ENCODE measurements around the gene LIN7A. TPM values are rescaled to one million over a fixed set of nuclear protein-coding genes. Genes with fewer than 3 reads are reported as not detected.

The LIN7A gene
- total RNA-seq, 1 experiment from 2014 or later = not detected

DNA sequence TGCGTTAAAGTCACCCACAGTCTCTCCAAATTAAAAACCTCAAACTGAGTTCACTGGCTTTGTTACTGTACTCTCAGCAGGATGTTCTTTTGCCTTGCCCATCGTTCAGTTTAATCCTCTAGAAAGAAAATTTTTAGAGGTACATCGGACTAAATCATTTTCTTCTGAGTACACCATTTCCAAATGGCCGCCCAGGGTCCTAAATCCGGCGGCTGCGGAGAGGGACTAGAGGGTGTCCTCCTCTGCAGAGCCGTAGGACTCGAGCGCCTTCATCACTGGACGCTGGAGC lies 1.4 kb downstream of the LIN7A start:
- H3K27me3 ChIP-seq (ENCODE audit: control insufficient read depth, insufficient read depth, low read length) = peaks cover 22% of the 10 kb centered on the region
- POLR2A ChIA-PET = no interaction called here
- no TSS peak for BruUV-seq (replicated peaks)
- no peaks in the 10 kb centered on the region for H3K9me3 ChIP-seq (ENCODE audit: control insufficient read depth, insufficient read depth, low read depth, low read length)
- TF ChIP-seq SIN3A (IDR thresholded peaks at IDR 0.05; ENCODE audit: borderline replicate concordance, insufficient read depth, low read depth, low read length) (no peak), TCF7L2 (IDR thresholded peaks at IDR 0.05; ENCODE audit: low read depth, low read length) (no peak), POLR2AphosphoS5 (IDR thresholded peaks at IDR 0.05; ENCODE audit: low read depth, low read length) (no peak)
- TF ChIP-seq, protein P1, sequence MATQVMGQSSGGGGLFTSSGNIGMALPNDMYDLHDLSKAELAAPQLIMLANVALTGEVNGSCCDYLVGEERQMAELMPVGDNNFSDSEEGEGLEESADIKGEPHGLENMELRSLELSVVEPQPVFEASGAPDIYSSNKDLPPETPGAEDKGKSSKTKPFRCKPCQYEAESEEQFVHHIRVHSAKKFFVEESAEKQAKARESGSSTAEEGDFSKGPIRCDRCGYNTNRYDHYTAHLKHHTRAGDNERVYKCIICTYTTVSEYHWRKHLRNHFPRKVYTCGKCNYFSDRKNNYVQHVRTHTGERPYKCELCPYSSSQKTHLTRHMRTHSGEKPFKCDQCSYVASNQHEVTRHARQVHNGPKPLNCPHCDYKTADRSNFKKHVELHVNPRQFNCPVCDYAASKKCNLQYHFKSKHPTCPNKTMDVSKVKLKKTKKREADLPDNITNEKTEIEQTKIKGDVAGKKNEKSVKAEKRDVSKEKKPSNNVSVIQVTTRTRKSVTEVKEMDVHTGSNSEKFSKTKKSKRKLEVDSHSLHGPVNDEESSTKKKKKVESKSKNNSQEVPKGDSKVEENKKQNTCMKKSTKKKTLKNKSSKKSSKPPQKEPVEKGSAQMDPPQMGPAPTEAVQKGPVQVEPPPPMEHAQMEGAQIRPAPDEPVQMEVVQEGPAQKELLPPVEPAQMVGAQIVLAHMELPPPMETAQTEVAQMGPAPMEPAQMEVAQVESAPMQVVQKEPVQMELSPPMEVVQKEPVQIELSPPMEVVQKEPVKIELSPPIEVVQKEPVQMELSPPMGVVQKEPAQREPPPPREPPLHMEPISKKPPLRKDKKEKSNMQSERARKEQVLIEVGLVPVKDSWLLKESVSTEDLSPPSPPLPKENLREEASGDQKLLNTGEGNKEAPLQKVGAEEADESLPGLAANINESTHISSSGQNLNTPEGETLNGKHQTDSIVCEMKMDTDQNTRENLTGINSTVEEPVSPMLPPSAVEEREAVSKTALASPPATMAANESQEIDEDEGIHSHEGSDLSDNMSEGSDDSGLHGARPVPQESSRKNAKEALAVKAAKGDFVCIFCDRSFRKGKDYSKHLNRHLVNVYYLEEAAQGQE (IDR thresholded peaks at IDR 0.05; ENCODE audit: insufficient read depth in 1 of 2, low read depth in 2 of 2, low read length in 1 of 2) = no peak
- TF ChIP-seq, protein P2, sequence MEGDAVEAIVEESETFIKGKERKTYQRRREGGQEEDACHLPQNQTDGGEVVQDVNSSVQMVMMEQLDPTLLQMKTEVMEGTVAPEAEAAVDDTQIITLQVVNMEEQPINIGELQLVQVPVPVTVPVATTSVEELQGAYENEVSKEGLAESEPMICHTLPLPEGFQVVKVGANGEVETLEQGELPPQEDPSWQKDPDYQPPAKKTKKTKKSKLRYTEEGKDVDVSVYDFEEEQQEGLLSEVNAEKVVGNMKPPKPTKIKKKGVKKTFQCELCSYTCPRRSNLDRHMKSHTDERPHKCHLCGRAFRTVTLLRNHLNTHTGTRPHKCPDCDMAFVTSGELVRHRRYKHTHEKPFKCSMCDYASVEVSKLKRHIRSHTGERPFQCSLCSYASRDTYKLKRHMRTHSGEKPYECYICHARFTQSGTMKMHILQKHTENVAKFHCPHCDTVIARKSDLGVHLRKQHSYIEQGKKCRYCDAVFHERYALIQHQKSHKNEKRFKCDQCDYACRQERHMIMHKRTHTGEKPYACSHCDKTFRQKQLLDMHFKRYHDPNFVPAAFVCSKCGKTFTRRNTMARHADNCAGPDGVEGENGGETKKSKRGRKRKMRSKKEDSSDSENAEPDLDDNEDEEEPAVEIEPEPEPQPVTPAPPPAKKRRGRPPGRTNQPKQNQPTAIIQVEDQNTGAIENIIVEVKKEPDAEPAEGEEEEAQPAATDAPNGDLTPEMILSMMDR (IDR thresholded peaks at IDR 0.05) = no peak
- H3K4me1 ChIP-seq (ENCODE audit: control insufficient read depth, insufficient read depth, low read length) = no peaks in the 10 kb centered on the region; the same call in 1 of the 2 replicates
- no peak overlapping the region for H3K27ac ChIP-seq (ENCODE audit: low read length)
- CTCF ChIA-PET = no interaction called here
- H3K36me3 ChIP-seq (ENCODE audit: control insufficient read depth, insufficient read depth, low read length) = no peaks in the 10 kb centered on the region
- no peak for DNase-seq (ENCODE audit: low read depth, low spot score)
- H3K4me3 ChIP-seq (ENCODE audit: low read depth in 2 of 2, low read length in 2 of 2) = peak overlapping the region; percentile 37 to 54
- ATAC-seq = peak; percentile 82
- intact Hi-C loops (cut with micrococcal nuclease; ENCODE audit: unreplicated experiment) = no loop called here
- in situ Hi-C loops (cut with HindIII; ENCODE audit: low pct_unique_long_range_greater_than_20kb, low sequenced_read_pairs) = no loop called here

GRCh38 chr12:80935111-80935510 lies 2.6 kb downstream of the LIN7A start:
- DNase-seq (ENCODE audit: low read depth, low spot score) = no peak
- ChIA-PET POLR2A (no interaction called here), CTCF (no interaction called here)
- no peaks in the 10 kb centered on the region for H3K36me3 ChIP-seq (ENCODE audit: control insufficient read depth, insufficient read depth, low read length)
- ATAC-seq = no peak
- no peaks in the 10 kb centered on the region; the same call in 1 of the 2 replicates for H3K4me1 ChIP-seq (ENCODE audit: control insufficient read depth, insufficient read depth, low read length)
- H3K27ac ChIP-seq (ENCODE audit: low read length) = no peak overlapping the region
- intact Hi-C loops (cut with micrococcal nuclease; ENCODE audit: unreplicated experiment) = no loop called here
- TF ChIP-seq, protein P2 (IDR thresholded peaks at IDR 0.05) = no peak
- no peak for TF ChIP-seq SIN3A (IDR thresholded peaks at IDR 0.05; ENCODE audit: borderline replicate concordance, insufficient read depth, low read depth, low read length)
- H3K9me3 ChIP-seq (ENCODE audit: control insufficient read depth, insufficient read depth, low read depth, low read length) = no peaks in the 10 kb centered on the region
- no peak overlapping the region for H3K4me3 ChIP-seq (ENCODE audit: low read depth in 2 of 2, low read length in 2 of 2)
- BruUV-seq (replicated peaks) = no TSS peak
- in situ Hi-C loops (cut with HindIII; ENCODE audit: low pct_unique_long_range_greater_than_20kb, low sequenced_read_pairs) = no loop called here
- peaks cover 22% of the 10 kb centered on the region for H3K27me3 ChIP-seq (ENCODE audit: control insufficient read depth, insufficient read depth, low read length)

DNA sequence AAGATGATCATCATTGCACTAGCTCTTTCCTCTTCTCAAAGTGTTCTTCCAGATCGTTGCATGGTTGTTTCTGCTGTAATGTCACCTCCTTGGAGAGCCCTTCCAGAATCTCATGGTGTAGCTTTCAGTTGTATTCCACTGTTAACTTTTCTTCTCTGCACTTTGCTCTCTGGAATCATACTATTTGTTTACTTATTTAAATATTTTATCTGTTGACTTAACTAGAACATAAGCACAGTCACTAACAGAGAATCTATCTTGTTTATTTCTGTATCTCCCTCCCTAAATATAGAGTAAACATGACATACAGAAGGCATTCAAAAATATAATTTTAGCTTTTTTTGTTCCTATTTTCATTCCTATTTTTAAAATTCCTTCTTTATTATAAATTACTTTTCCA lies 11.8 kb downstream of the LIN7A start:
- Histone ChIP-seq H3K36me3 (ENCODE audit: control insufficient read depth, insufficient read depth, low read length) (no peaks in the 10 kb centered on the region), H3K4me1 (ENCODE audit: control insufficient read depth, insufficient read depth, low read length) (no peaks in the 10 kb centered on the region), H3K27ac (ENCODE audit: low read length) (no peak overlapping the region), H3K9me3 (ENCODE audit: control insufficient read depth, insufficient read depth, low read depth, low read length) (no peaks in the 10 kb centered on the region), H3K4me3 (ENCODE audit: low read depth in 2 of 2, low read length in 2 of 2) (no peak overlapping the region), H3K27me3 (ENCODE audit: control insufficient read depth, insufficient read depth, low read length) (no peaks in the 10 kb centered on the region)
- no TSS peak for BruUV-seq (replicated peaks)
- DNase-seq (ENCODE audit: low read depth, low spot score) (no peak), ATAC-seq (no peak)
- ChIA-PET CTCF (no interaction called here), POLR2A (interaction anchor here (0.7 kb wide), 1 partner anchor 80 kb away, joined by 3 read pairs; no protein-coding TSS in a partner anchor)
- intact Hi-C loops (cut with micrococcal nuclease; ENCODE audit: unreplicated experiment) = no loop called here
- no peak for TF ChIP-seq SIN3A (IDR thresholded peaks at IDR 0.05; ENCODE audit: borderline replicate concordance, insufficient read depth, low read depth, low read length)
- in situ Hi-C loops (cut with HindIII; ENCODE audit: low pct_unique_long_range_greater_than_20kb, low sequenced_read_pairs) = no loop called here

All from Panc1 (cell line).